H9 (cell line): Measurements from ENCODE around the gene SLC25A48. TPM values are rescaled to one million over a fixed set of nuclear protein-coding genes. Genes with fewer than 3 reads are reported as not detected.

ENCODE experiments used
- DNase-seq: peaks from one replicate; pipeline ENCODE4 v3.0.0-alpha.2; 2017
- H2AFZ ChIP-seq: one replicate; pipeline ENCODE4 v1.6.1; 2013; ENCODE audit warnings: mild to moderate bottlenecking, low read length, control low read depth, moderate library complexity
- H2AK5ac ChIP-seq: 2 replicates; pipeline ENCODE4 v1.6.1; 2013; ENCODE audit warnings: low read length, control low read depth, mixed read lengths; ENCODE audit not compliant: insufficient read length
- H2BK120ac ChIP-seq: one replicate; pipeline ENCODE4 v1.6.1; 2013; ENCODE audit warnings: low read depth, mild to moderate bottlenecking, low read length, control low read depth, inconsistent platforms; ENCODE audit not compliant: poor library complexity, severe bottlenecking
- H2BK12ac ChIP-seq: 2 replicates; pipeline ENCODE4 v1.6.1; 2013; ENCODE audit warnings: low read length, control low read depth, mixed read lengths, low read depth; ENCODE audit not compliant: insufficient read length
- H2BK15ac ChIP-seq: 2 replicates; pipeline ENCODE4 v1.6.1; 2013; ENCODE audit warnings: low read depth, low read length, control low read depth
- H2BK20ac ChIP-seq: one replicate; pipeline ENCODE4 v1.6.1; 2013; ENCODE audit warnings: low read depth, mild to moderate bottlenecking, low read length, control low read depth, inconsistent platforms; ENCODE audit not compliant: poor library complexity, severe bottlenecking
- H2BK5ac ChIP-seq: 2 replicates; pipeline ENCODE4 v1.6.1; 2013; ENCODE audit warnings: low read length, control low read depth, mixed read lengths; ENCODE audit not compliant: insufficient read length
- H3K14ac ChIP-seq: 2 replicates; pipeline ENCODE4 v1.6.1; 2013; ENCODE audit warnings: low read length, control low read depth; ENCODE audit not compliant: insufficient read depth
- H3K18ac ChIP-seq: 2 replicates; pipeline ENCODE4 v1.6.1; 2013; ENCODE audit warnings: low read depth, mild to moderate bottlenecking, mixed read lengths, low read length, control low read depth; ENCODE audit not compliant: insufficient read length
- H3K23ac ChIP-seq: 2 replicates; pipeline ENCODE4 v1.6.1; 2013; ENCODE audit warnings: low read length, control low read depth, mixed read lengths, low read depth; ENCODE audit not compliant: insufficient read length
- H3K23me2 ChIP-seq: 2 replicates; pipeline ENCODE4 v1.6.1; 2013; ENCODE audit warnings: low read depth, mild to moderate bottlenecking, mixed read lengths, low read length, control low read depth; ENCODE audit not compliant: insufficient read length, poor library complexity, severe bottlenecking
- H3K27ac ChIP-seq: 2 replicates; pipeline ENCODE4 v1.5.1; 2013; ENCODE audit warnings: low read length, control low read depth, mixed read lengths, low read depth; ENCODE audit not compliant: insufficient read length
- H3K27me3 ChIP-seq: 2 replicates; pipeline ENCODE4 v1.6.1; 2013; ENCODE audit warnings: low read length, control low read depth, inconsistent platforms; ENCODE audit not compliant: insufficient read depth
- H3K4ac ChIP-seq: 2 replicates; pipeline ENCODE4 v1.6.1; 2013; ENCODE audit warnings: low read depth, mild to moderate bottlenecking, control low read depth, inconsistent platforms, low read length, moderate library complexity
- H3K4me1 ChIP-seq: 2 replicates; pipeline ENCODE4 v1.6.1; 2013; ENCODE audit warnings: low read length, control low read depth, inconsistent platforms; ENCODE audit not compliant: insufficient read depth
- H3K4me2 ChIP-seq: 2 replicates; pipeline ENCODE4 v1.6.1; 2013; ENCODE audit warnings: low read length, control low read depth, mixed read lengths; ENCODE audit not compliant: insufficient read length, insufficient read depth
- H3K56ac ChIP-seq: 2 replicates; pipeline ENCODE4 v1.6.1; 2013; ENCODE audit warnings: low read depth, mild to moderate bottlenecking, mixed read lengths, low read length, control low read depth; ENCODE audit not compliant: insufficient read length
- H3K79me1 ChIP-seq: 2 replicates; pipeline ENCODE4 v1.6.1; 2013; ENCODE audit warnings: low read depth, mild to moderate bottlenecking, moderate library complexity, low read length, control low read depth, inconsistent platforms; ENCODE audit not compliant: insufficient read depth, poor library complexity, severe bottlenecking
- H3K79me2 ChIP-seq: 2 replicates; pipeline ENCODE4 v1.6.1; 2013; ENCODE audit warnings: low read length, control low read depth, inconsistent platforms; ENCODE audit not compliant: insufficient read depth
- H3K9ac ChIP-seq: 2 replicates; pipeline ENCODE4 v1.6.1; 2013; ENCODE audit warnings: low read length, control low read depth, mixed read lengths; ENCODE audit not compliant: insufficient read length; ENCODE audit errors: extremely low read depth
- H3K9me3 ChIP-seq: one replicate; pipeline ENCODE4 v1.6.1; 2013; ENCODE audit warnings: low read depth, low read length, inconsistent platforms; ENCODE audit not compliant: control insufficient read depth
- H3T11ph ChIP-seq: one replicate; pipeline ENCODE4 v1.6.1; 2013; ENCODE audit warnings: mild to moderate bottlenecking, low read length, control low read depth, inconsistent platforms
- H4K20me1 ChIP-seq: one replicate; pipeline ENCODE4 v1.6.1; 2013; ENCODE audit not compliant: control insufficient read depth, insufficient read length, insufficient read depth
- H4K5ac ChIP-seq: 2 replicates; pipeline ENCODE4 v1.6.1; 2013; ENCODE audit warnings: low read depth, mild to moderate bottlenecking, mixed read lengths, low read length, control low read depth; ENCODE audit not compliant: insufficient read length
- H4K8ac ChIP-seq: replicated peaks from 2 replicates; pipeline ENCODE4 v1.6.1; 2013; ENCODE audit warnings: low read length, control low read depth, mixed read lengths, low read depth; ENCODE audit not compliant: insufficient read length
- H4K91ac ChIP-seq: 2 replicates; pipeline ENCODE4 v1.6.1; 2013; ENCODE audit warnings: low read depth, mild to moderate bottlenecking, moderate library complexity, mixed read lengths, low read length, control low read depth; ENCODE audit not compliant: insufficient read length
- H3K27ac Mint-ChIP-seq, 3 experiments: 2 replicates in 2 of 3; 3 replicates in 1 of 3; pipeline ENCODE4 v1.8.0; 2020 to 2021; ENCODE audit warnings: mixed read lengths in 3 of 3, mild to moderate bottlenecking in 1 of 3, moderate library complexity in 1 of 3
- H3K27me3 Mint-ChIP-seq: 2 replicates; pipeline ENCODE4 v1.8.0; 2021; ENCODE audit warnings: low read depth, mild to moderate bottlenecking, moderate library complexity, mixed read lengths
- H3K36me3 Mint-ChIP-seq, 3 experiments: 2 replicates in 2 of 3; 3 replicates in 1 of 3; pipeline ENCODE4 v1.8.0; 2020 to 2021; ENCODE audit warnings: low read depth in 3 of 3, mixed read lengths in 3 of 3; ENCODE audit not compliant: insufficient read depth in 1 of 3
- H3K4me1 Mint-ChIP-seq, 2 experiments: 2 replicates each; pipeline ENCODE4 v1.8.0; 2020; ENCODE audit warnings: mixed read lengths in 2 of 2
- H3K4me3 Mint-ChIP-seq, 2 experiments: 2 replicates in 1 of 2; 3 replicates in 1 of 2; pipeline ENCODE4 v1.8.0; 2020 to 2021; ENCODE audit warnings: mild to moderate bottlenecking in 2 of 2, mixed read lengths in 2 of 2, moderate library complexity in 1 of 2
- H3K9me3 Mint-ChIP-seq, 2 experiments: 2 replicates in 1 of 2; 3 replicates in 1 of 2; pipeline ENCODE4 v1.8.0; 2020; ENCODE audit warnings: mild to moderate bottlenecking in 2 of 2, mixed read lengths in 2 of 2, moderate library complexity in 1 of 2
- CTCF ChIP-seq: fragments of 200-600 bp; sonication (generic); conservative IDR thresholded peaks from 3 replicates; pipeline ENCODE4 v1.8.0; 2021; ENCODE audit warnings: antibody characterized with exemption, mild to moderate bottlenecking
- WGBS: extraction: QIAGEN DNeasy Blood & Tissue Kit; methylation state at CpG from one replicate; pipeline ENCODE4 v1.1.7; 2013; ENCODE audit warnings: missing lambda C conversion rate, low lambda C conversion rate, mixed read lengths; ENCODE audit not compliant: insufficient read length; ENCODE audit errors: extremely low coverage; 5-methylcytosine and 5-hydroxymethylcytosine counted together
- total RNA-seq: library from RNA; stranded (reverse); gene quantifications from 2 replicates; pipeline ENCODE4 v1.2.1, GENCODE V29; 2021

SLC25A48 gene
- total RNA-seq, 1 experiment from 2014 or later = 0.66 TPM

- no peak overlapping the region for H3K4ac ChIP-seq
- no peak overlapping the region for H4K8ac ChIP-seq
- no peak overlapping the region for H2BK12ac ChIP-seq
- H3K4me1 Mint-ChIP-seq = peaks cover 7 to 14% of the 10 kb centered on the region in 2 experiments
- no peak overlapping the region for H4K5ac ChIP-seq
- no peak overlapping the region for H3K4me2 ChIP-seq
- no peak overlapping the region for H2BK20ac ChIP-seq
- no peak overlapping the region for H3K27ac ChIP-seq
- no peak overlapping the region for H4K91ac ChIP-seq
- no peak overlapping the region for H2BK120ac ChIP-seq
- no peak overlapping the region for H3K18ac ChIP-seq
- no peak overlapping the region for H2AFZ ChIP-seq
- TF ChIP-seq CTCF = no peak
- H3K79me1 ChIP-seq = no peaks in the 10 kb centered on the region
- peaks cover 77% of the 10 kb centered on the region for H3K27me3 Mint-ChIP-seq
- H3K36me3 Mint-ChIP-seq = no peaks in the 10 kb centered on the region
- DNase-seq = no peak
- H4K20me1 ChIP-seq = no peaks in the 10 kb centered on the region
- H3K14ac ChIP-seq = no peak overlapping the region
- no peak overlapping the region for H3K56ac ChIP-seq
- no peaks in the 10 kb centered on the region; the same call in 1 of the 2 replicates for H3K4me1 ChIP-seq
- H3K23me2 ChIP-seq = peaks cover 8% of the 10 kb centered on the region
- H3K79me2 ChIP-seq = no peaks in the 10 kb centered on the region
- peak overlapping the region in 1 of 3 experiments; percentile 36; a peak in 1 of 7 replicates for H3K27ac Mint-ChIP-seq
- H3K9me3 Mint-ChIP-seq = no peaks in the 10 kb centered on the region
- no peaks in the 10 kb centered on the region for H3K9me3 ChIP-seq
- no peak overlapping the region for H3K9ac ChIP-seq
- no CpG with 5 or more reads among the region's 4 CpGs for WGBS
- no peak overlapping the region for H2BK5ac ChIP-seq
- no peak overlapping the region for H3K4me3 Mint-ChIP-seq
- H3K27me3 ChIP-seq = peaks cover 10% of the 10 kb centered on the region; the same call in 1 of the 2 replicates
- no peak overlapping the region for H2AK5ac ChIP-seq
- H2BK15ac ChIP-seq = no peak overlapping the region
- no peak overlapping the region for H3K23ac ChIP-seq
- H3T11ph ChIP-seq = no peak overlapping the region
Observed at GRCh38 chr5:135830876-135831275, 3.6 kb upstream of the SLC25A48 start.
